Measurements from ENCODE around the gene SOCS6. TPM values are rescaled to one million over a fixed set of nuclear protein-coding genes. Genes with fewer than 3 reads are reported as not detected.

The SOCS6 gene
- total RNA-seq, 1 donor from 2014 or later = 23.7 TPM

DNA sequence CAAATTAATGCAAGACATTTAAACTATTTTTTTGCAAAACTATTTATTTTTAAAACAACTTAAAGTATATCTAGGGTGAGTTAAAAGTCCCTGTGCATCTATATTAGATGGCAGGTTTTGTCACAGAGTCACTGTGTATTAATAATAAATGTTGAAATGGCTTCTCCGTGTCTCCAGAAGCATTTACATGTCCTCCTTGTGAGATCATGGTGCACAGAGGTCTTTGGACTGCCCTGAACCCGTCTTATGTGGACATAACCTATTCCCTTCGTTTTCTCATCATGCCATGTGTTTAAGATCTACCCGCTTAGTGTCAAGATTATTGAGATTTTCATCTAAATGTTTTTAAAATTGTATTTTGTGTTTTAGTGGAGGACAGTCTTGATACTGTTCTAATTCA lies 39.3 kb downstream of the SOCS6 start:
- no peak for DNase-seq (ENCODE audit: low spot score)
- Mint-ChIP-seq H3K4me3 (ENCODE audit: unreplicated experiment) (no peak overlapping the region), H3K4me1 (ENCODE audit: unreplicated experiment) (peaks cover 6% of the 10 kb centered on the region), H3K27ac (ENCODE audit: unreplicated experiment) (no peak overlapping the region), H3K27me3 (ENCODE audit: unreplicated experiment) (peaks cover 5% of the 10 kb centered on the region), H3K36me3 (ENCODE audit: low read depth, unreplicated experiment) (peaks cover 10% of the 10 kb centered on the region), H3K9me3 (ENCODE audit: unreplicated experiment) (no peaks in the 10 kb centered on the region)
- TF ChIP-seq, protein P1, sequence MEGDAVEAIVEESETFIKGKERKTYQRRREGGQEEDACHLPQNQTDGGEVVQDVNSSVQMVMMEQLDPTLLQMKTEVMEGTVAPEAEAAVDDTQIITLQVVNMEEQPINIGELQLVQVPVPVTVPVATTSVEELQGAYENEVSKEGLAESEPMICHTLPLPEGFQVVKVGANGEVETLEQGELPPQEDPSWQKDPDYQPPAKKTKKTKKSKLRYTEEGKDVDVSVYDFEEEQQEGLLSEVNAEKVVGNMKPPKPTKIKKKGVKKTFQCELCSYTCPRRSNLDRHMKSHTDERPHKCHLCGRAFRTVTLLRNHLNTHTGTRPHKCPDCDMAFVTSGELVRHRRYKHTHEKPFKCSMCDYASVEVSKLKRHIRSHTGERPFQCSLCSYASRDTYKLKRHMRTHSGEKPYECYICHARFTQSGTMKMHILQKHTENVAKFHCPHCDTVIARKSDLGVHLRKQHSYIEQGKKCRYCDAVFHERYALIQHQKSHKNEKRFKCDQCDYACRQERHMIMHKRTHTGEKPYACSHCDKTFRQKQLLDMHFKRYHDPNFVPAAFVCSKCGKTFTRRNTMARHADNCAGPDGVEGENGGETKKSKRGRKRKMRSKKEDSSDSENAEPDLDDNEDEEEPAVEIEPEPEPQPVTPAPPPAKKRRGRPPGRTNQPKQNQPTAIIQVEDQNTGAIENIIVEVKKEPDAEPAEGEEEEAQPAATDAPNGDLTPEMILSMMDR (IDR thresholded peaks at IDR 0.05; ENCODE audit: unreplicated experiment) = no peak

DNA sequence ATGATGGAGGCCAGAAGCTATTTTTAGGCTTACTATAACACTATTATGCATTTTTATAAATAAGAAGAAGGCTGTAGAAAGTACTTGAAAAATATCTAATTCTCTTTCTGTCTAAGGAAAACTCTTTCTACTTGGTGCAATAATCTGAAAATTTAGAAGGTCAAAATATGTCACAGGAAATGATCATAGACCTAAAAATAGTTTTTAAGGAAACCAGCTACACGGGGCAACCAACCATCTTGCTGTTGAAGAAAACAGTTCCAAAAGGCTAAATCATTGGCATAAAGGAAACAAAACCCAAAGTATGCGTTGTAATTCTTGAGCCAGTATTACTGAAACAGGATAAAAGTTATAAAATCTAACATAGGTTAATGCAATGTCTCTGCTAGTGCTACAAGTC lies 40.2 kb downstream of the SOCS6 start:
- H3K4me3 Mint-ChIP-seq (ENCODE audit: unreplicated experiment) = no peak overlapping the region
- no peak for DNase-seq (ENCODE audit: low spot score)
- H3K4me1 Mint-ChIP-seq (ENCODE audit: unreplicated experiment) = peaks cover 6% of the 10 kb centered on the region
- H3K27ac Mint-ChIP-seq (ENCODE audit: unreplicated experiment) = no peak overlapping the region
- no peaks in the 10 kb centered on the region for H3K9me3 Mint-ChIP-seq (ENCODE audit: unreplicated experiment)
- H3K27me3 Mint-ChIP-seq (ENCODE audit: unreplicated experiment) = peaks cover 5% of the 10 kb centered on the region
- TF ChIP-seq, protein P1 (IDR thresholded peaks at IDR 0.05; ENCODE audit: unreplicated experiment) = no peak
- H3K36me3 Mint-ChIP-seq (ENCODE audit: low read depth, unreplicated experiment) = peaks cover 14% of the 10 kb centered on the region

DNA sequence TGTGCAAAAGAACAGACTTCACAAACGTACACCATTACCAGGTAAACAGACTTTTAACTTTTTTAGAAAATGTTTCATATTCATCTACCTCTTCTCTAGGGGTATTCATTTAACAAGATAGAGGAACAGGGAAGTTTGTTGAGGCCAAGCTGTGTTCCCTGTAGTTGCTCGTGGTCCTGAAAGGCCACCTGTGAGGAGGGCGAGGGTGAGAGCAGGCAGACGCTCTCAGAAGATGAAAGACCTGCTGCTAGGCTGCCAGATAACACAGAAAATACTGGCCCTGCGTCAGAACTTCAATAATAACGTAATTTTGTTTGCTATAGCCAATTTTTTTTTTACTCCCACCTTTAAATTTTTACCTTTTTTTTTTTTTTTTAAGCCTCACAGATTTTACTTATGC lies 42.0 kb downstream of the SOCS6 start:
- Mint-ChIP-seq H3K4me1 (ENCODE audit: unreplicated experiment) (peaks cover 6% of the 10 kb centered on the region), H3K27me3 (ENCODE audit: unreplicated experiment) (peaks cover 5% of the 10 kb centered on the region), H3K4me3 (ENCODE audit: unreplicated experiment) (no peak overlapping the region), H3K27ac (ENCODE audit: unreplicated experiment) (no peak overlapping the region), H3K9me3 (ENCODE audit: unreplicated experiment) (no peaks in the 10 kb centered on the region), H3K36me3 (ENCODE audit: low read depth, unreplicated experiment) (peaks cover 4% of the 10 kb centered on the region)
- TF ChIP-seq, protein P1 (IDR thresholded peaks at IDR 0.05; ENCODE audit: unreplicated experiment) = no peak
- no peak for DNase-seq (ENCODE audit: low spot score)

DNA sequence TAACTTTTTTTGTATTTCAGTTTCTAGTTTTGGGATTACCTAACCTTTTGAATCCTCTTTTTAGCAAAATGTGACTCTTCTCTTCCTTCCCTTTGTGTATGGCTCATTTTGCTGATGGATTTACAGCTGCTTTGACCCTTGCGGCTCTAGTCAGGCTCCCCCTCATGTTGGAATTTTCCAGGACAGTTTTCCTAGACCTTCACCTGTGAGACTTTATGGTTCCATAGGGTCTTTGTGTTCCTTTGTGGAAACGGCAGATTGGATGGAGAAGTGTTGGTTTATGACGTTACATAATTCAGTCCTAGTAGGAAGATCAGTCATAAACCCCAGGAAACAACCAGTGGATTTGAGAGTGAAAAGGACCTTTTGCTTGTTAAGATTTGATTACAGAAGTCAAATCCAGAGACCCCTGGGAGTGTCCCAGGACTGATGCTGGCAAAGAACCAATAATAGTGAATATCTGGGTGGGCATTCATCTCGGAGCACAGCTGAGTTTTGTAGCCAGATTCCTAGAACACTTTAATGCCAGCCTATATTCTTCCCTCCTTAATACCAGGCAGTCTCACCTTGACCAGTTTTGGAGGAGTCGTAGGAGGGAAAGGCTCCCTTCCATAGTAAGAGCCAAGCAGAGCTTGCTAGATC lies 42.7 kb downstream of the SOCS6 start:
- DNase-seq (ENCODE audit: low spot score) = no peak
- peaks cover 4% of the 10 kb centered on the region for H3K36me3 Mint-ChIP-seq (ENCODE audit: low read depth, unreplicated experiment)
- TF ChIP-seq, protein P1 (IDR thresholded peaks at IDR 0.05; ENCODE audit: unreplicated experiment) = no peak
- no peak overlapping the region for H3K4me3 Mint-ChIP-seq (ENCODE audit: unreplicated experiment)
- H3K9me3 Mint-ChIP-seq (ENCODE audit: unreplicated experiment) = no peaks in the 10 kb centered on the region
- H3K4me1 Mint-ChIP-seq (ENCODE audit: unreplicated experiment) = peaks cover 6% of the 10 kb centered on the region
- H3K27me3 Mint-ChIP-seq (ENCODE audit: unreplicated experiment) = peaks cover 5% of the 10 kb centered on the region
- no peak overlapping the region for H3K27ac Mint-ChIP-seq (ENCODE audit: unreplicated experiment)

DNA sequence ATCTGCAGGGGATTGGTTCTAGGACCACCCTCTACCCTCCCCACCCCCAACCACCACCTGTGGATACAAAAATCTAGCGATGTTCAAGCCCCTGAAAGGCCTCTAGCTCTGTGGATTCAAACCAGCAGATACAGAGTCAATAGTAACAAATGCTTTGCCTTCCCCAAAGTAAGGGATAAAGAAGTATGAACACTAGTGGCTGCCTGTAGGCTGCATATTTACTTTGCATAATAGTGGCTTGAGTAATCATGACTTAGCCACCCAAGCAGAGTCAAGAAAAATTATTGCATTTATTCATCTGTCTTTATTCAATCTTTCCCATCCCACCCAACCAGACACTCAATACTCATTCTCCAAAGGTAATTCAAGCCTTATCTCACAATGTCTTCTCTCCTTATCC lies 43.8 kb downstream of the SOCS6 start:
- Mint-ChIP-seq H3K36me3 (ENCODE audit: low read depth, unreplicated experiment) (peaks cover 4% of the 10 kb centered on the region), H3K27ac (ENCODE audit: unreplicated experiment) (no peak overlapping the region), H3K4me1 (ENCODE audit: unreplicated experiment) (peaks cover 6% of the 10 kb centered on the region), H3K9me3 (ENCODE audit: unreplicated experiment) (no peaks in the 10 kb centered on the region), H3K4me3 (ENCODE audit: unreplicated experiment) (no peak overlapping the region), H3K27me3 (ENCODE audit: unreplicated experiment) (peaks cover 5% of the 10 kb centered on the region)
- DNase-seq (ENCODE audit: low spot score) = no peak
- TF ChIP-seq, protein P1 (IDR thresholded peaks at IDR 0.05; ENCODE audit: unreplicated experiment) = no peak

Measured in endothelial cell (in vitro differentiated cells).